ENCODE data around the gene SLC37A1. TPM values are rescaled to one million over a fixed set of nuclear protein-coding genes. Genes with fewer than 3 reads are reported as not detected.

SLC37A1 gene
- total and polyA plus RNA-seq, 2 of the 13 experiments (the other 11 are each of a cell fraction or from before 2014, with no cell fraction given) = 0.22 to 0.40 TPM

DNA sequence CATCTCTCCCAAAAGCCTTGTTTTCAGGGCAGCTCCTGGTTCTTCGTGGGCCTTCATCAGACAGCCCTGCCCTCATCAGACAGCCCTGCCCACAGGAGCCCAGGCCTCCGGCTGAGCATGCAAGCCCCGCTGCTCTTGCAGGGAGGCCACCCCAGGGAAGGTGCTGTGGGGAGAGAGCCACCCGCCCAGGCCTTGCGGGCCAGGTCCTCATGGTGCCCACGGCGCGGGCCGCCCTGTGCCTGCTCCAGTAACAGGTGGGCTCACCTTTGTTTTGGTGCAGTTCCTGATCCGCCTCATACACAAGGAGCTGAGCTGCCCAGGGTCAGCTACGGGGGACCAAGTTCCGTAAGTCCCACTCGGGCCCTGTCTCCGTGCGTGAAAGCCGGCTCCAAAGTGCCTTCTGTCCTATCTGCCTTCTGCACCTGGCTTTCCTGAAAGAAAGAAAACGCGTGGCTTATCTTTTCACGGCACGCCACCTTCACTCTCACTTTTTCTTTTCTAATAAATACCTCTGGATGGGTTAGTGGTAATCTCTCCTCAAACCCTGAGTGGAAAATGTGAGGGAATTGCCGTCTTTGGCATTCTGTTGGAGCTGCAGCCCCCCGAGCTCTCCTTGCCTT lies 65.9 kb downstream of the SLC37A1 start:
- 0 out of 2 replicates have a peak, but pooled peaks cover 6% of the 10 kb centered on the region for H3K4me1 ChIP-seq (ENCODE audit: insufficient read depth, low read length)
- 59% methylated on average over 15 of the region's 22 CpGs for WGBS (ENCODE audit: low lambda C conversion rate)
- ChIA-PET CTCF (ENCODE audit: low intra/inter-chr PET ratio, low total read pairs) (no interaction called here), POLR2A (no interaction called here)
- intact Hi-C loops (cut with micrococcal nuclease; ENCODE audit: unreplicated experiment) (no loop called here), in situ Hi-C loops (cut with HindIII; ENCODE audit: extremely low pct_ligation_motif_present, low pct_unique_long_range_greater_than_20kb) (no loop called here)
- H3K9me3 ChIP-seq (ENCODE audit: low read length) = peaks cover 5% of the 10 kb centered on the region; the same call in 1 of the 2 replicates
- ATAC-seq (no peak), DNase-seq (ENCODE audit: low spot score) (no peak), FAIRE-seq (no peak)
- no peak overlapping the region for H2AFZ ChIP-seq (ENCODE audit: low read length)
- no peaks in the 10 kb centered on the region for H3K79me2 ChIP-seq (ENCODE audit: insufficient read depth, low read length)
- peaks cover 3 to 39% of the 10 kb centered on the region in 2 experiments for H3K27me3 ChIP-seq (ENCODE audit: control insufficient read depth in 1 of 2, insufficient read depth in 2 of 2, low read length in 2 of 2)
- H3K4me3 ChIP-seq (replicated peaks in 1 of 3; ENCODE audit: insufficient read depth in 1 of 3, low read depth in 2 of 3, low read length in 3 of 3) = no peak overlapping the region
- BruUV-seq (replicated peaks) = no TSS peak
- H3K4me2 ChIP-seq (ENCODE audit: low read depth, low read length) = no peak overlapping the region
- H3K27ac ChIP-seq (ENCODE audit: extremely low read length, insufficient read depth, low read length) = no peak overlapping the region
- no peaks in the 10 kb centered on the region for H4K20me1 ChIP-seq (ENCODE audit: insufficient read depth, low read length)
- H3K9ac ChIP-seq (ENCODE audit: insufficient read depth, low read depth, low read length) = no peak overlapping the region
- H3K36me3 ChIP-seq (replicated peaks in 1 of 2; ENCODE audit: control insufficient read depth in 1 of 2, insufficient read depth in 2 of 2, low read length in 2 of 2) = no peaks in the 10 kb centered on the region
- TF ChIP-seq EP300 (IDR thresholded peaks at IDR 0.05; ENCODE audit: low read depth in 2 of 2, low read length in 2 of 2) (no peak), EP300 (CRISPR knock-in tag; IDR thresholded peaks at IDR 0.05; ENCODE audit: borderline replicate concordance) (no peak), ISX (CRISPR knock-in tag; conservative IDR thresholded peaks at IDR 0.05) (no peak), CBX1 (IDR thresholded peaks at IDR 0.05; ENCODE audit: low read depth) (no peak)

GRCh38 chr21:42580076-42580792 lies 66.6 kb downstream of the SLC37A1 start:
- Histone ChIP-seq H3K36me3 (replicated peaks in 1 of 2; ENCODE audit: control insufficient read depth in 1 of 2, insufficient read depth in 2 of 2, low read length in 2 of 2) (no peaks in the 10 kb centered on the region), H3K79me2 (ENCODE audit: insufficient read depth, low read length) (no peaks in the 10 kb centered on the region), H3K27ac (ENCODE audit: extremely low read length, insufficient read depth, low read length) (no peak overlapping the region), H3K9ac (ENCODE audit: insufficient read depth, low read depth, low read length) (no peak overlapping the region), H3K4me2 (ENCODE audit: low read depth, low read length) (no peak overlapping the region), H3K27me3 (ENCODE audit: control insufficient read depth in 1 of 2, insufficient read depth in 2 of 2, low read length in 2 of 2) (peaks cover 3 to 44% of the 10 kb centered on the region in 2 experiments), H3K4me3 (replicated peaks in 1 of 3; ENCODE audit: insufficient read depth in 1 of 3, low read depth in 2 of 3, low read length in 3 of 3) (no peak overlapping the region), H4K20me1 (ENCODE audit: insufficient read depth, low read length) (no peaks in the 10 kb centered on the region), H3K4me1 (ENCODE audit: insufficient read depth, low read length) (0 out of 2 replicates have a peak, but pooled peaks cover 6% of the 10 kb centered on the region), H2AFZ (ENCODE audit: low read length) (no peak overlapping the region), H3K9me3 (ENCODE audit: low read length) (peaks cover 5% of the 10 kb centered on the region; the same call in 1 of the 2 replicates)
- ChIA-PET POLR2A (no interaction called here), CTCF (ENCODE audit: low intra/inter-chr PET ratio, low total read pairs) (no interaction called here)
- TF ChIP-seq SP2 (CRISPR knock-in tag; IDR thresholded peaks at IDR 0.05) (no peak), ZBTB38 (CRISPR knock-in tag; IDR thresholded peaks at IDR 0.05) (no peak), ZNF607 (CRISPR knock-in tag; IDR thresholded peaks at IDR 0.05; ENCODE audit: borderline replicate concordance) (no peak)
- FAIRE-seq = no peak
- BruUV-seq (replicated peaks) = no TSS peak
- WGBS (ENCODE audit: low lambda C conversion rate) = 36% methylated on average over 10 of the region's 16 CpGs
- ATAC-seq = no peak
- intact Hi-C loops (cut with micrococcal nuclease; ENCODE audit: unreplicated experiment) = no loop called here
- DNase-seq (ENCODE audit: low spot score) = no peak
- in situ Hi-C loops (cut with HindIII; ENCODE audit: extremely low pct_ligation_motif_present, low pct_unique_long_range_greater_than_20kb) = no loop called here

All from HepG2 (cell line).